Stimulated activated naive B cell treated with anti-CD40 and anti-IgM and Interleukin-4, amounts not matched to agents 10 μg/mL and 1 μg/mL and 100 μg/mL, for 72 hours (primary cell): ENCODE results near the gene RGS14.
"Not testable (repeated sequence)": the region's sequence is repeated elsewhere in the genome, so short reads cannot be mapped to it uniquely, and the experiment has no call there.

Experiments used
- ATAC-seq, 2 donors: fragments of 150-1000 bp; cut with Tn5 transposase; replicated peaks; 2 replicates each; pipeline ENCODE4 v1.10.0; 2021; ENCODE audit warnings: moderate library complexity in 1 of 2
- DNase-seq: peaks from one replicate; pipeline ENCODE4 v3.0.0; 2021
- H3K27ac Mint-ChIP-seq: one replicate; pipeline ENCODE4 v1.8.0; 2022; ENCODE audit warnings: mild to moderate bottlenecking, mixed read lengths
- H3K27me3 Mint-ChIP-seq, 2 donors: one replicate each; pipeline ENCODE4 v1.8.0; 2022; ENCODE audit warnings: mixed read lengths in 2 of 2
- H3K36me3 Mint-ChIP-seq, 2 donors: one replicate each; pipeline ENCODE4 v1.8.0; 2022; ENCODE audit warnings: mixed read lengths in 2 of 2, mild to moderate bottlenecking in 1 of 2
- H3K4me1 Mint-ChIP-seq, 2 donors: one replicate each; pipeline ENCODE4 v1.8.0; 2022; ENCODE audit warnings: mixed read lengths in 2 of 2, mild to moderate bottlenecking in 1 of 2
- H3K4me3 Mint-ChIP-seq, 2 donors: one replicate each; pipeline ENCODE4 v1.8.0; 2022; ENCODE audit warnings: mild to moderate bottlenecking in 2 of 2, mixed read lengths in 2 of 2, moderate library complexity in 1 of 2
- H3K9me3 Mint-ChIP-seq, 2 donors: one replicate each; pipeline ENCODE4 v1.8.0; 2022; ENCODE audit warnings: mixed read lengths in 2 of 2, mild to moderate bottlenecking in 1 of 2

Gene RGS14

GRCh38 chr5:177333420-177334154 is 24.1 kb upstream of the RGS14 start:
- DNase-seq (no peak), ATAC-seq (peak in 1 of 2 donors; percentile 25)
- Mint-ChIP-seq H3K27ac (peak overlapping the region; percentile 86), H3K9me3 (no peaks in the 10 kb centered on the region), H3K4me3 (no peak overlapping the region), H3K27me3 (no peaks in the 10 kb centered on the region), H3K4me1 (peaks cover 31 to 42% of the 10 kb centered on the region in 2 donors), H3K36me3 (peaks cover 49 to 71% of the 10 kb centered on the region in 2 donors)

- H3K4me1 Mint-ChIP-seq = peaks cover 31 to 42% of the 10 kb centered on the region in 2 donors
- DNase-seq = no peak
- H3K27me3 Mint-ChIP-seq = no peaks in the 10 kb centered on the region
- peak overlapping the region; percentile 86 for H3K27ac Mint-ChIP-seq
- ATAC-seq = no peak
- H3K36me3 Mint-ChIP-seq = peaks cover 49 to 73% of the 10 kb centered on the region in 2 donors
- H3K4me3 Mint-ChIP-seq = no peak overlapping the region
- H3K9me3 Mint-ChIP-seq = no peaks in the 10 kb centered on the region
These were observed 23.6 kb upstream of the RGS14 start for GRCh38 chr5:177334155-177334551.

GRCh38 chr5:177334781-177335700 is 22.7 kb upstream of the RGS14 start:
- no peak overlapping the region for H3K4me3 Mint-ChIP-seq
- no peaks in the 10 kb centered on the region for H3K9me3 Mint-ChIP-seq
- DNase-seq = no peak
- no peak for ATAC-seq
- H3K36me3 Mint-ChIP-seq = peaks cover 58 to 75% of the 10 kb centered on the region in 2 donors
- H3K27me3 Mint-ChIP-seq = no peaks in the 10 kb centered on the region
- H3K27ac Mint-ChIP-seq = peak overlapping the region; percentile 14
- H3K4me1 Mint-ChIP-seq = peaks cover 38 to 42% of the 10 kb centered on the region in 2 donors

GRCh38 chr5:177335701-177336065 is 22.0 kb upstream of the RGS14 start:
- Mint-ChIP-seq H3K4me1 (peaks cover 36 to 42% of the 10 kb centered on the region in 2 donors), H3K27me3 (no peaks in the 10 kb centered on the region), H3K9me3 (no peaks in the 10 kb centered on the region), H3K36me3 (peaks cover 54 to 69% of the 10 kb centered on the region in 2 donors), H3K27ac (peak overlapping the region; percentile 16), H3K4me3 (no peak overlapping the region)
- DNase-seq (no peak), ATAC-seq (no peak)

GRCh38 chr5:177336112-177336511 is 21.6 kb upstream of the RGS14 start:
- peak overlapping the region; percentile 16 for H3K27ac Mint-ChIP-seq

GRCh38 chr5:177336603-177337494 is 20.9 kb upstream of the RGS14 start:
- Mint-ChIP-seq H3K36me3 (peaks cover 49 to 65% of the 10 kb centered on the region in 2 donors), H3K4me1 (peaks cover 27 to 30% of the 10 kb centered on the region in 2 donors), H3K9me3 (no peaks in the 10 kb centered on the region), H3K4me3 (no peak overlapping the region), H3K27ac (peak overlapping the region; percentile 16), H3K27me3 (no peaks in the 10 kb centered on the region)
- ATAC-seq (no peak), DNase-seq (no peak)

More at GRCh38 chr5:177336112-177336511, 21.6 kb upstream of the RGS14 start:
- H3K36me3 Mint-ChIP-seq = peaks cover 50 to 65% of the 10 kb centered on the region in 2 donors
- ATAC-seq = peak; percentile 77 to 80
- H3K9me3 Mint-ChIP-seq = no peaks in the 10 kb centered on the region
- no peaks in the 10 kb centered on the region for H3K27me3 Mint-ChIP-seq
- H3K4me1 Mint-ChIP-seq = peaks cover 31 to 38% of the 10 kb centered on the region in 2 donors
- DNase-seq = no peak
- no peak overlapping the region for H3K4me3 Mint-ChIP-seq

- no peak overlapping the region for H3K27ac Mint-ChIP-seq
- peaks cover 39 to 55% of the 10 kb centered on the region in 2 donors for H3K36me3 Mint-ChIP-seq
- H3K4me1 Mint-ChIP-seq = peaks cover 17 to 20% of the 10 kb centered on the region in 2 donors
- no peak overlapping the region for H3K4me3 Mint-ChIP-seq
- no peaks in the 10 kb centered on the region for H3K27me3 Mint-ChIP-seq
- no peaks in the 10 kb centered on the region for H3K9me3 Mint-ChIP-seq
- ATAC-seq = no peak
- DNase-seq = no peak
These were observed 19.2 kb upstream of the RGS14 start for GRCh38 chr5:177338251-177339106.

- Mint-ChIP-seq H3K27ac (no peak overlapping the region), H3K9me3 (no peaks in the 10 kb centered on the region), H3K4me3 (no peak overlapping the region), H3K36me3 (peaks cover 35 to 52% of the 10 kb centered on the region in 2 donors), H3K4me1 (peaks cover 14% of the 10 kb centered on the region in 2 donors), H3K27me3 (no peaks in the 10 kb centered on the region)
- ATAC-seq (no peak), DNase-seq (no peak)
These were observed 18.6 kb upstream of the RGS14 start for GRCh38 chr5:177339107-177339638.

- DNase-seq, H3K27me3 Mint-ChIP-seq, H3K9me3 Mint-ChIP-seq, H3K4me3 Mint-ChIP-seq, H3K27ac Mint-ChIP-seq, ATAC-seq: not testable (repeated sequence)
- peaks cover 15 to 18% of the 10 kb centered on the region in 2 donors for H3K4me1 Mint-ChIP-seq
- H3K36me3 Mint-ChIP-seq = peaks cover 22 to 39% of the 10 kb centered on the region in 2 donors
These were observed 14.7 kb upstream of the RGS14 start for GRCh38 chr5:177343000-177343399.

GRCh38 chr5:177343777-177344176 is 13.9 kb upstream of the RGS14 start:
- DNase-seq (no peak), ATAC-seq (no peak)
- peaks cover 22 to 37% of the 10 kb centered on the region in 2 donors for H3K36me3 Mint-ChIP-seq
- no peak overlapping the region for H3K27ac Mint-ChIP-seq
- no peaks in the 10 kb centered on the region for H3K9me3 Mint-ChIP-seq
- H3K4me1 Mint-ChIP-seq = peaks cover 15 to 18% of the 10 kb centered on the region in 2 donors
- no peaks in the 10 kb centered on the region for H3K27me3 Mint-ChIP-seq
- no peak overlapping the region for H3K4me3 Mint-ChIP-seq

- Mint-ChIP-seq H3K4me3 (no peak overlapping the region), H3K9me3 (no peaks in the 10 kb centered on the region), H3K36me3 (peaks cover 23 to 34% of the 10 kb centered on the region in 2 donors), H3K27ac (no peak overlapping the region), H3K27me3 (no peaks in the 10 kb centered on the region), H3K4me1 (peaks cover 17 to 29% of the 10 kb centered on the region in 2 donors)
- DNase-seq = no peak
- no peak for ATAC-seq
These were observed 12.8 kb upstream of the RGS14 start for GRCh38 chr5:177344891-177345290.

- no peaks in the 10 kb centered on the region for H3K9me3 Mint-ChIP-seq
- peaks cover 17 to 28% of the 10 kb centered on the region in 2 donors for H3K36me3 Mint-ChIP-seq
- no peak for DNase-seq
- no peaks in the 10 kb centered on the region for H3K27me3 Mint-ChIP-seq
- H3K27ac Mint-ChIP-seq = no peak overlapping the region
- ATAC-seq = no peak
- H3K4me1 Mint-ChIP-seq = peaks cover 18 to 36% of the 10 kb centered on the region in 2 donors
- H3K4me3 Mint-ChIP-seq = no peak overlapping the region
These were observed 10.9 kb upstream of the RGS14 start for GRCh38 chr5:177346820-177347219.

- no peaks in the 10 kb centered on the region for H3K9me3 Mint-ChIP-seq
- H3K36me3 Mint-ChIP-seq = peaks cover 17 to 28% of the 10 kb centered on the region in 2 donors
- H3K4me3 Mint-ChIP-seq = no peak overlapping the region
- no peak for ATAC-seq
- no peaks in the 10 kb centered on the region for H3K27me3 Mint-ChIP-seq
- no peak for DNase-seq
- H3K4me1 Mint-ChIP-seq = peaks cover 18 to 44% of the 10 kb centered on the region in 2 donors
- no peak overlapping the region for H3K27ac Mint-ChIP-seq
These were observed 10.0 kb upstream of the RGS14 start for GRCh38 chr5:177347699-177348098.
